CD4-positive, alpha-beta T cell treated with Interleukin-12 subunit alpha and Interleukin-12 subunit beta, for 1 hour (primary cell): ENCODE data around the gene ZNF385C.
A peak's percentile ranks its signal among the peaks of the same experiment; 100 is the strongest.
"Not testable (repeated sequence)": the region's sequence is repeated elsewhere in the genome, so short reads cannot be mapped to it uniquely, and the experiment has no call there.

Experiments
- DNase-seq: peaks from one replicate; pipeline ENCODE4 v3.0.0-alpha.2; 2020

The ZNF385C gene

GRCh38 chr17:42045719-42046118, 52.6 kb downstream of the ZNF385C start:
- DNase-seq = no peak

- no peak for DNase-seq
Measured at GRCh38 chr17:42042598-42043319, 55.5 kb downstream of the ZNF385C start.

GRCh38 chr17:42041619-42042018, 56.7 kb downstream of the ZNF385C start:
- no peak for DNase-seq

- no peak for DNase-seq
Measured at GRCh38 chr17:42040818-42041217, 57.5 kb downstream of the ZNF385C start.

DNA sequence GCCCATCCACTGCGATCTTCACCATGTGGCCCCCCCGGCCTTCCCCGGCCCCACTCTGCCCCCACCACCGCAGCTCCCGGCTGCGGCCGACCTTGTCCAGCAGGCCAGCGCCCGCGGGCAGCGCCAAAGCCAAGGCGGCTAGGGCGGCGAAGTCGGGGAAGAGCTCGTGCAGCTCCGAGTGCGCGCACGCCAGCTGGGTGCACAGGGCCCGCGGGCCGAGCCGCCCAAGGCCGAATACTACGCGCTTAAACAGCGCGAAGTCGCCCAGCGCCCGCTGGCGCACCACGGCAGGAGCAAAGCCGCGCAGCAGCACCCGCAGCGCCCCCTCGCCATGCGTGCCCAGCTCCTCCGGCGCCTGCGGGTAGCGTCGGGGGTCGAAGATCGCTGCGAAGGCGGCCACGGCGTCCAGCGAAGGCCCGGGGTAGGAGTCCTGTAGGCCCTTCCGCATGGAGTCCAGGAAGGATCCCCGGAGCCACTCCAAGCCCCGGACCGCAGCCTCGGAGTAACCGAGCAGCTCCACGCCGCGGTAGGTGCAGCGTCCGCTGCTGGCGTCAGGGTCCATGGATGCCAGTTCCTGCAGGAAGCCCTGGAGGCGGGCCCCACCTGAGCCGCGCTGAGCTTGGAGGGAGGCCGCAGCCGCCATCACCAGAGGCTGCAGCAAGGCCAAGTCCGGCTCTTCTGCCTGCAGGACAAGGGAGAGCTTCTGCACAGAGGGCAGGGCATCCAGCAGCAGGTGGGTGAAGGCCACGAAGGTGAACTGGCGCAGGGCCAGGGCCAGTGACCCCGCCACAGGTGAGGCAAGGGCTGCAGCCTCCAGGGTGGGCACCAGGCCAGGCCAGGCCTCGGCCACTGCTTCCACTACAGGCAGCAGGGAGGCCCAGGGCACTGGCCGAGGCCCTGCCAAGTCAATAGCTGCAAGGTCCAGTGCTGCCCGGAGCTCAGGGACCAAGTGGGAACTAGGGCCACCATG, 58.2 kb downstream of the ZNF385C start:
- no peak for DNase-seq

GRCh38 chr17:42038221-42038973, 59.9 kb downstream of the ZNF385C start:
- DNase-seq = no peak

- no peak for DNase-seq
Measured at GRCh38 chr17:42034059-42034458, 64.2 kb downstream of the ZNF385C start.

DNA sequence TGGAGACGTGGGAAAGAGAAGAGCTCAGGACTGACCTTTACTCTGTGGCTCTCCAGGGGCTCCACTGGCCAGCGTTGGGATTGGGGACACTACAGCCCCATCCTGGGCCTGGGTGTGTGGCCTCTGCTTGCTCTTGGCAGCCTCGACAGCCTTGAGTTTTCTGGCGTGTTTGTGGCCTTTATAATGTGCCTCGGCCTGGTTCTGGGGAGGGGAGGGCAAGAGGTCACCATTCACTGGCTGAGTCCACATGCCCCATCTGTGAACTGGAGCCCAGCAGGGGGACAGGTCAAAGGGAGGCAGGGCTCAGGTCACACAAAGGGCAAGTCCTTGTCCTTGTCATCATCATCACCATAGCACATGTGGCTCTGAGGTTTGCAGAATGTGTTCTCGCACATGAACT, 66.7 kb downstream of the ZNF385C start:
- DNase-seq = no peak

- no peak for DNase-seq
Measured at GRCh38 chr17:42028791-42029127, 69.5 kb downstream of the ZNF385C start.

GRCh38 chr17:42027961-42028790, 70.1 kb downstream of the ZNF385C start:
- no peak for DNase-seq

GRCh38 chr17:42027590-42027889, 70.7 kb downstream of the ZNF385C start:
- DNase-seq = no peak

DNA sequence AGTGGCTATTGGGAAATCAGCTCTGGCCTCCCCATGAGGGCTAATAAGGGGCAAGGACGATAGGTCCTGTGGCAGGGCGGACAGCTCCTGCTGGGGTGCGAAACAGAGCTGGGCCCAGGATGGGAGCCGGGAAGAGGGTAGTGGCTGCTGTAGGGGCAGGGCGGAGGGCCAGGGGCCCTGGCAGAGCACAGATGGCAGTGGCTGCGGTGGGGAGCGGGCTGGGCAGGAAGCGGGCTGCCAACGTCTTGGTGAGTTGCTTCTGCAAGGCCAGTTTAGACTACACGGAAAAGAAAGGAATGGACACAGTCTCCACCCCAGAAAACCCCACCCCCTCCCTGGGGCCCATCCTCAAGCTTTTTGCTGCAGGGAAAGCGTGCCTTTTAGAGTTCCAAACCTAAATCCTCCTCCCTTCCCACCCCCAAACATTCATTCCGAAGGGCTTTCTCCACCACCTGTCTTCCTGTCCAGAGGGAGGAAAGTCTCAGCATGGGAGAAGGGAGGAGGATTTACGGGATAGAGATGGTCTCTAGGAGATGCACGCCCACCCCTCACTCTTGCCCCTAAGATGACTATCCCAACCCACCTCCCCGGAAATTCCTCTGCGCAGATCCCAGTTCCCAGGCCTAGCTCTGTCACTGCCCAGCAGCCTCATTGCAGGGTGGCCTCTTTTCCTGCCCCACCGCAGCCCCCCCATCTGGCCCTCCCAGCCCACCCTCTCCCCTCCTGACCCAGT, 71.2 kb downstream of the ZNF385C start:
- no peak for DNase-seq

DNA sequence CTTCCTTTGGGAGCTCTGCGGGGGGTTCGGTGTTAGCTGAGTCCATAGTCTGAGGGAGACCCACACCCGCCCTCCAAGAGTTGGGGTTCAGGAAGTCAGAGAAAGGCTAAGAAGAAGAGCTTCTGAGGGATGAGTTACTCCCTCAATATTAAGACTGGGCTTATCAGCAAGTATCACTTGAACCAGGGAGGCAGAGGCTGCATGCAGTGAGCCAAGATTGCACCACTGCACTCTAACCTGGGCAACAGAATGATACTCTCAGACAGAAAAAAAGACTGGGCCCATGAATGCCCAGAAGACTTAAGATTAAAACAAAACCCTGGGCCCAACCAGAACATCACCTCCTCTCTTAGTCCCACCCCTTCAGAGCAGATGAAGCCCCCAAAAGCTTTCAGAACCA, 72.3 kb downstream of the ZNF385C start:
- no peak for DNase-seq

DNA sequence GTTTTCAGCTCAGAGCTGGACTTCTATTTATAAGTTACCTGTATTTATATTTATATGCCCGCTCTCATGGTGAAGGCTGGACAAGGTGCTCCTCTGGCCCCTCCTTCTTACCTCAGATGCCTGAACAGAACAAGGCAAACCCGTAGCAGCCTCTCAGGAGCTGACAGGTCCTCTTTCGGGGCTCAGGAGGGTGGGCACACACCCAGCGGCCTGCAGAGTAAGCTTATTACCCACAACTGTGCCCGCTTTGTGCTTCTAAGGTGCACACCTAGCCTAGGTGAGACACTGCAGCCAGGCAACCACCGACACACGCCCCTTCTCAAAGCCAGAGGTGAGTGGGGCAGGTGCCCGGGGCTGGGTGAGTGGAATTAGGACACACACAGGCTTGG, 73.1 kb downstream of the ZNF385C start:
- DNase-seq = no peak

GRCh38 chr17:42023524-42024349, 74.5 kb downstream of the ZNF385C start:
- peak; percentile 15 for DNase-seq

- DNase-seq = not testable (repeated sequence)
Measured at GRCh38 chr17:42020845-42021244, 77.4 kb downstream of the ZNF385C start.

- peak; percentile 94 for DNase-seq
Measured at GRCh38 chr17:42019509-42020404, 78.5 kb downstream of the ZNF385C start, which contains the start of gene NKIRAS2. Gene NKIRAS2 (plus strand): TSS chr17:42020090. CDS start chr17:42021578, 1,488 bp downstream.

- DNase-seq = no peak
Measured at GRCh38 chr17:42018988-42019387, 79.3 kb downstream of the ZNF385C start.

GRCh38 chr17:42018339-42018738, 79.9 kb downstream of the ZNF385C start:
- DNase-seq = no peak

- DNase-seq = no peak
Measured at GRCh38 chr17:42017866-42018200, 80.4 kb downstream of the ZNF385C start.
